H9 (cell line): ENCODE data around the gene STARD9. TPM values are rescaled to one million over a fixed set of nuclear protein-coding genes. Genes with fewer than 3 reads are reported as not detected.
A peak's percentile ranks its signal among the peaks of the same experiment; 100 is the strongest.

ENCODE experiments used
- DNase-seq: peaks from one replicate; pipeline ENCODE4 v3.0.0-alpha.2; 2017
- H2AFZ ChIP-seq: one replicate; pipeline ENCODE4 v1.6.1; 2013; ENCODE audit warnings: mild to moderate bottlenecking, low read length, control low read depth, moderate library complexity
- H2AK5ac ChIP-seq: 2 replicates; pipeline ENCODE4 v1.6.1; 2013; ENCODE audit warnings: low read length, control low read depth, mixed read lengths; ENCODE audit not compliant: insufficient read length
- H2BK120ac ChIP-seq: one replicate; pipeline ENCODE4 v1.6.1; 2013; ENCODE audit warnings: low read depth, mild to moderate bottlenecking, low read length, control low read depth, inconsistent platforms; ENCODE audit not compliant: poor library complexity, severe bottlenecking
- H2BK12ac ChIP-seq: 2 replicates; pipeline ENCODE4 v1.6.1; 2013; ENCODE audit warnings: low read length, control low read depth, mixed read lengths, low read depth; ENCODE audit not compliant: insufficient read length
- H2BK15ac ChIP-seq: 2 replicates; pipeline ENCODE4 v1.6.1; 2013; ENCODE audit warnings: low read depth, low read length, control low read depth
- H2BK20ac ChIP-seq: one replicate; pipeline ENCODE4 v1.6.1; 2013; ENCODE audit warnings: low read depth, mild to moderate bottlenecking, low read length, control low read depth, inconsistent platforms; ENCODE audit not compliant: poor library complexity, severe bottlenecking
- H2BK5ac ChIP-seq: 2 replicates; pipeline ENCODE4 v1.6.1; 2013; ENCODE audit warnings: low read length, control low read depth, mixed read lengths; ENCODE audit not compliant: insufficient read length
- H3K14ac ChIP-seq: 2 replicates; pipeline ENCODE4 v1.6.1; 2013; ENCODE audit warnings: low read length, control low read depth; ENCODE audit not compliant: insufficient read depth
- H3K18ac ChIP-seq: 2 replicates; pipeline ENCODE4 v1.6.1; 2013; ENCODE audit warnings: low read depth, mild to moderate bottlenecking, mixed read lengths, low read length, control low read depth; ENCODE audit not compliant: insufficient read length
- H3K23ac ChIP-seq: 2 replicates; pipeline ENCODE4 v1.6.1; 2013; ENCODE audit warnings: low read length, control low read depth, mixed read lengths, low read depth; ENCODE audit not compliant: insufficient read length
- H3K23me2 ChIP-seq: 2 replicates; pipeline ENCODE4 v1.6.1; 2013; ENCODE audit warnings: low read depth, mild to moderate bottlenecking, mixed read lengths, low read length, control low read depth; ENCODE audit not compliant: insufficient read length, poor library complexity, severe bottlenecking
- H3K27ac ChIP-seq: 2 replicates; pipeline ENCODE4 v1.5.1; 2013; ENCODE audit warnings: low read length, control low read depth, mixed read lengths, low read depth; ENCODE audit not compliant: insufficient read length
- H3K27me3 ChIP-seq: 2 replicates; pipeline ENCODE4 v1.6.1; 2013; ENCODE audit warnings: low read length, control low read depth, inconsistent platforms; ENCODE audit not compliant: insufficient read depth
- H3K4ac ChIP-seq: 2 replicates; pipeline ENCODE4 v1.6.1; 2013; ENCODE audit warnings: low read depth, mild to moderate bottlenecking, control low read depth, inconsistent platforms, low read length, moderate library complexity
- H3K4me1 ChIP-seq: 2 replicates; pipeline ENCODE4 v1.6.1; 2013; ENCODE audit warnings: low read length, control low read depth, inconsistent platforms; ENCODE audit not compliant: insufficient read depth
- H3K4me2 ChIP-seq: 2 replicates; pipeline ENCODE4 v1.6.1; 2013; ENCODE audit warnings: low read length, control low read depth, mixed read lengths; ENCODE audit not compliant: insufficient read length, insufficient read depth
- H3K56ac ChIP-seq: 2 replicates; pipeline ENCODE4 v1.6.1; 2013; ENCODE audit warnings: low read depth, mild to moderate bottlenecking, mixed read lengths, low read length, control low read depth; ENCODE audit not compliant: insufficient read length
- H3K79me1 ChIP-seq: 2 replicates; pipeline ENCODE4 v1.6.1; 2013; ENCODE audit warnings: low read depth, mild to moderate bottlenecking, moderate library complexity, low read length, control low read depth, inconsistent platforms; ENCODE audit not compliant: insufficient read depth, poor library complexity, severe bottlenecking
- H3K79me2 ChIP-seq: 2 replicates; pipeline ENCODE4 v1.6.1; 2013; ENCODE audit warnings: low read length, control low read depth, inconsistent platforms; ENCODE audit not compliant: insufficient read depth
- H3K9ac ChIP-seq: 2 replicates; pipeline ENCODE4 v1.6.1; 2013; ENCODE audit warnings: low read length, control low read depth, mixed read lengths; ENCODE audit not compliant: insufficient read length; ENCODE audit errors: extremely low read depth
- H3K9me3 ChIP-seq: one replicate; pipeline ENCODE4 v1.6.1; 2013; ENCODE audit warnings: low read depth, low read length, inconsistent platforms; ENCODE audit not compliant: control insufficient read depth
- H3T11ph ChIP-seq: one replicate; pipeline ENCODE4 v1.6.1; 2013; ENCODE audit warnings: mild to moderate bottlenecking, low read length, control low read depth, inconsistent platforms
- H4K20me1 ChIP-seq: one replicate; pipeline ENCODE4 v1.6.1; 2013; ENCODE audit not compliant: control insufficient read depth, insufficient read length, insufficient read depth
- H4K5ac ChIP-seq: 2 replicates; pipeline ENCODE4 v1.6.1; 2013; ENCODE audit warnings: low read depth, mild to moderate bottlenecking, mixed read lengths, low read length, control low read depth; ENCODE audit not compliant: insufficient read length
- H4K8ac ChIP-seq: replicated peaks from 2 replicates; pipeline ENCODE4 v1.6.1; 2013; ENCODE audit warnings: low read length, control low read depth, mixed read lengths, low read depth; ENCODE audit not compliant: insufficient read length
- H4K91ac ChIP-seq: 2 replicates; pipeline ENCODE4 v1.6.1; 2013; ENCODE audit warnings: low read depth, mild to moderate bottlenecking, moderate library complexity, mixed read lengths, low read length, control low read depth; ENCODE audit not compliant: insufficient read length
- H3K27ac Mint-ChIP-seq, 3 experiments: 2 replicates in 2 of 3; 3 replicates in 1 of 3; pipeline ENCODE4 v1.8.0; 2020 to 2021; ENCODE audit warnings: mixed read lengths in 3 of 3, mild to moderate bottlenecking in 1 of 3, moderate library complexity in 1 of 3
- H3K27me3 Mint-ChIP-seq: 2 replicates; pipeline ENCODE4 v1.8.0; 2021; ENCODE audit warnings: low read depth, mild to moderate bottlenecking, moderate library complexity, mixed read lengths
- H3K36me3 Mint-ChIP-seq, 3 experiments: 2 replicates in 2 of 3; 3 replicates in 1 of 3; pipeline ENCODE4 v1.8.0; 2020 to 2021; ENCODE audit warnings: low read depth in 3 of 3, mixed read lengths in 3 of 3; ENCODE audit not compliant: insufficient read depth in 1 of 3
- H3K4me1 Mint-ChIP-seq, 2 experiments: 2 replicates each; pipeline ENCODE4 v1.8.0; 2020; ENCODE audit warnings: mixed read lengths in 2 of 2
- H3K4me3 Mint-ChIP-seq, 2 experiments: 2 replicates in 1 of 2; 3 replicates in 1 of 2; pipeline ENCODE4 v1.8.0; 2020 to 2021; ENCODE audit warnings: mild to moderate bottlenecking in 2 of 2, mixed read lengths in 2 of 2, moderate library complexity in 1 of 2
- H3K9me3 Mint-ChIP-seq, 2 experiments: 2 replicates in 1 of 2; 3 replicates in 1 of 2; pipeline ENCODE4 v1.8.0; 2020; ENCODE audit warnings: mild to moderate bottlenecking in 2 of 2, mixed read lengths in 2 of 2, moderate library complexity in 1 of 2
- CTCF ChIP-seq: fragments of 200-600 bp; sonication (generic); conservative IDR thresholded peaks from 3 replicates; pipeline ENCODE4 v1.8.0; 2021; ENCODE audit warnings: antibody characterized with exemption, mild to moderate bottlenecking
- WGBS: extraction: QIAGEN DNeasy Blood & Tissue Kit; methylation state at CpG from one replicate; pipeline ENCODE4 v1.1.7; 2013; ENCODE audit warnings: missing lambda C conversion rate, low lambda C conversion rate, mixed read lengths; ENCODE audit not compliant: insufficient read length; ENCODE audit errors: extremely low coverage; 5-methylcytosine and 5-hydroxymethylcytosine counted together
- total RNA-seq: library from RNA; stranded (reverse); gene quantifications from 2 replicates; pipeline ENCODE4 v1.2.1, GENCODE V29; 2021

The STARD9 gene
- total RNA-seq, 1 experiment from 2014 or later: 6.9 TPM

- Histone ChIP-seq H2BK20ac (no peak overlapping the region), H3T11ph (no peak overlapping the region), H2AFZ (no peak overlapping the region), H2BK120ac (no peak overlapping the region), H3K14ac (no peak overlapping the region), H3K4me2 (no peak overlapping the region), H3K9ac (no peak overlapping the region), H4K91ac (no peak overlapping the region), H2BK5ac (no peak overlapping the region), H3K4ac (no peak overlapping the region), H3K79me1 (no peaks in the 10 kb centered on the region), H3K79me2 (no peaks in the 10 kb centered on the region), H3K18ac (no peak overlapping the region), H4K5ac (no peak overlapping the region), H3K27ac (no peak overlapping the region), H3K23ac (no peak overlapping the region), H3K23me2 (no peaks in the 10 kb centered on the region), H3K27me3 (no peaks in the 10 kb centered on the region), H3K9me3 (no peaks in the 10 kb centered on the region), H2AK5ac (no peak overlapping the region), H2BK12ac (no peak overlapping the region), H3K56ac (no peak overlapping the region), H2BK15ac (no peak overlapping the region), H4K20me1 (no peaks in the 10 kb centered on the region), H3K4me1 (no peaks in the 10 kb centered on the region), H4K8ac (no peak overlapping the region)
- peaks cover 32 to 77% (median 75%) of the 10 kb centered on the region in 3 experiments for H3K36me3 Mint-ChIP-seq
- TF ChIP-seq CTCF: no peak
- H3K27me3 Mint-ChIP-seq: no peaks in the 10 kb centered on the region
- H3K4me1 Mint-ChIP-seq: peaks cover 8 to 25% of the 10 kb centered on the region in 2 experiments
- no CpG with 5 or more reads among the region's 6 CpGs for WGBS
- peak overlapping the region in 1 of 3 experiments; percentile 87; a peak in 1 of 7 replicates for H3K27ac Mint-ChIP-seq
- no peaks in the 10 kb centered on the region; a peak in 1 of 5 replicates for H3K9me3 Mint-ChIP-seq
- no peak overlapping the region; a peak in 1 of 5 replicates for H3K4me3 Mint-ChIP-seq
- DNase-seq: no peak
Measured at GRCh38 chr15:42731461-42731860, 156.1 kb downstream of the STARD9 start.
